PC-3 (cell line): ENCODE measurements around the gene NOL9.

Source experiments
- EZH2 ChIP-seq: fragments of 300-600 bp; sonication (generic); IDR thresholded peaks from one replicate; pipeline ENCODE4 v1.6.1; 2017; ENCODE audit warnings: antibody characterized with exemption, mild to moderate bottlenecking, low read length; ENCODE audit not compliant: unreplicated experiment
- EZH2phosphoT487 ChIP-seq: fragments of 300-600 bp; sonication (generic); IDR thresholded peaks from 2 replicates; pipeline ENCODE4 v1.6.1; 2018; ENCODE audit warnings: mild to moderate bottlenecking, antibody characterized with exemption, low read length, borderline replicate concordance
- TF ChIP-seq, protein P1 (sequence below): fragments of 300-600 bp; sonication (generic); conservative IDR thresholded peaks from 2 replicates; pipeline ENCODE4 v1.5.1; 2017; ENCODE audit warnings: antibody characterized with exemption, low read depth, mild to moderate bottlenecking, low read length

DNA sequence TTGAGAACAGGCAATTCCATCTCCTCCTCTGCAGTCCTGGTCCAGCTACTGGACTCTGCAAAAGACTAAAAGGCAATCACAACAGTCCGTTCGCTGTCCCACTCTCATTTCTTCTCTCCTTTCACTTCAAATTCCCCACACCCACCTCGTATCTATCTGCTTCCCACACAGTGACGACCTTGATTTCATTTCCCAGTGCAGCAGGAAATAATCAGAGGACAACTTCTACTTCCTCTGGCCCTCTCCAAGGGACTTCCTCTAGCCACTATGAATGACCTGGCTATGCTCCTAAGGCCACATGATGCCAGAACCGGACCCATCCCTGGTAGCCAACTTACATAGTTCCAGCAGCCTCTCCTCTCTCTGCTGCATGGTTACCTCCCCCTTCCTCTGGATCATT lies 8.0 kb downstream of the NOL9 start:
- no peak for TF ChIP-seq EZH2phosphoT487
- TF ChIP-seq, protein P1, sequence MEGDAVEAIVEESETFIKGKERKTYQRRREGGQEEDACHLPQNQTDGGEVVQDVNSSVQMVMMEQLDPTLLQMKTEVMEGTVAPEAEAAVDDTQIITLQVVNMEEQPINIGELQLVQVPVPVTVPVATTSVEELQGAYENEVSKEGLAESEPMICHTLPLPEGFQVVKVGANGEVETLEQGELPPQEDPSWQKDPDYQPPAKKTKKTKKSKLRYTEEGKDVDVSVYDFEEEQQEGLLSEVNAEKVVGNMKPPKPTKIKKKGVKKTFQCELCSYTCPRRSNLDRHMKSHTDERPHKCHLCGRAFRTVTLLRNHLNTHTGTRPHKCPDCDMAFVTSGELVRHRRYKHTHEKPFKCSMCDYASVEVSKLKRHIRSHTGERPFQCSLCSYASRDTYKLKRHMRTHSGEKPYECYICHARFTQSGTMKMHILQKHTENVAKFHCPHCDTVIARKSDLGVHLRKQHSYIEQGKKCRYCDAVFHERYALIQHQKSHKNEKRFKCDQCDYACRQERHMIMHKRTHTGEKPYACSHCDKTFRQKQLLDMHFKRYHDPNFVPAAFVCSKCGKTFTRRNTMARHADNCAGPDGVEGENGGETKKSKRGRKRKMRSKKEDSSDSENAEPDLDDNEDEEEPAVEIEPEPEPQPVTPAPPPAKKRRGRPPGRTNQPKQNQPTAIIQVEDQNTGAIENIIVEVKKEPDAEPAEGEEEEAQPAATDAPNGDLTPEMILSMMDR: no peak
- no peak for TF ChIP-seq EZH2
